CD4-positive, CD25-positive, alpha-beta regulatory T cell (primary cell): ENCODE data around the gene TAF1B. TPM values are rescaled to one million over a fixed set of nuclear protein-coding genes. Genes with fewer than 3 reads are reported as not detected.

Experiments
- ATAC-seq, 2 donors: fragments of 150-1000 bp; cut with Tn5 transposase; one replicate each; pipeline ENCODE4 v1.10.0; 2021; ENCODE audit warnings: low read depth in 2 of 2, moderate number of reproducible peaks in 2 of 2, moderate library complexity in 1 of 2
- DNase-seq, 3 donors: peaks; one replicate each; pipeline versions ENCODE4 v3.0.0 to v3.0.0-alpha.2; 2012 to 2022; ENCODE audit warnings: mixed read lengths in 1 of 3
- H3K27ac ChIP-seq: one replicate; pipeline ENCODE4 v1.7.0; 2013; ENCODE audit warnings: mild to moderate bottlenecking, low read length; ENCODE audit not compliant: insufficient read depth, poor library complexity, severe bottlenecking
- H3K27me3 ChIP-seq: one replicate; pipeline ENCODE4 v1.7.0; 2013; ENCODE audit warnings: low read length; ENCODE audit not compliant: control insufficient read depth, insufficient read depth
- H3K36me3 ChIP-seq: one replicate; pipeline ENCODE4 v1.7.0; 2013; ENCODE audit warnings: mild to moderate bottlenecking, low read length, moderate library complexity; ENCODE audit not compliant: control insufficient read depth, insufficient read depth
- H3K4me1 ChIP-seq: 2 replicates; pipeline ENCODE4 v1.7.0; 2013; ENCODE audit warnings: mild to moderate bottlenecking, low read length; ENCODE audit not compliant: insufficient read depth, control insufficient read depth, poor library complexity, severe bottlenecking
- H3K4me3 ChIP-seq: one replicate; pipeline ENCODE4 v1.7.0; 2013; ENCODE audit warnings: low read depth, mild to moderate bottlenecking, low read length, moderate library complexity
- H3K9me3 ChIP-seq, 2 experiments: 1 replicate in 1 of 2; 2 replicates in 1 of 2; pipeline ENCODE4 v1.7.0; 2013; ENCODE audit warnings: low read length in 2 of 2, mild to moderate bottlenecking in 1 of 2, moderate library complexity in 1 of 2; ENCODE audit not compliant: control insufficient read depth in 2 of 2
- H3K27ac Mint-ChIP-seq, 3 donors: one replicate each; pipeline ENCODE4 v1.8.0; 2020 to 2022; ENCODE audit warnings: mild to moderate bottlenecking in 3 of 3, mixed read lengths in 3 of 3, moderate library complexity in 2 of 3
- H3K27me3 Mint-ChIP-seq: one replicate; pipeline ENCODE4 v1.8.0; 2022; ENCODE audit warnings: mild to moderate bottlenecking, mixed read lengths
- H3K36me3 Mint-ChIP-seq: one replicate; pipeline ENCODE4 v1.8.0; 2020; ENCODE audit warnings: mixed read lengths
- H3K4me1 Mint-ChIP-seq, 4 donors: one replicate each; pipeline ENCODE4 v1.8.0; 2020 to 2022; ENCODE audit warnings: mixed read lengths in 4 of 4, mild to moderate bottlenecking in 1 of 4
- H3K4me3 Mint-ChIP-seq, 4 donors: one replicate each; pipeline ENCODE4 v1.8.0; 2020 to 2022; ENCODE audit warnings: mild to moderate bottlenecking in 4 of 4, mixed read lengths in 4 of 4, moderate library complexity in 3 of 4
- H3K9me3 Mint-ChIP-seq, 7 donors: one replicate each; pipeline ENCODE4 v1.8.0; 2020 to 2022; ENCODE audit warnings: mixed read lengths in 7 of 7, mild to moderate bottlenecking in 3 of 7, moderate library complexity in 2 of 7
- polyA plus RNA-seq, 4 donors: library from polyadenylated mRNA; unstranded; fragments of 300-500 nt; fragmentation: Illumina TruSeq; gene quantifications; one replicate each; pipeline ENCODE4 v1.2.3, GENCODE V29; 2021
- total RNA-seq: library from RNA; stranded (reverse); gene quantifications from one replicate; pipeline ENCODE4 v1.2.3, GENCODE V29; 2022

Gene TAF1B
- total and polyA plus RNA-seq, 5 donors from 2014 or later, result 9.1 to 23.9 (median 12.0) TPM

- no peaks in the 10 kb centered on the region for H3K36me3 ChIP-seq
- Mint-ChIP-seq H3K27me3 (peaks cover 9% of the 10 kb centered on the region), H3K27ac (peak overlapping the region in 1 of 3 donors; percentile 51), H3K36me3 (no peaks in the 10 kb centered on the region), H3K9me3 (peaks cover 0 to 2% (median 0%) of the 10 kb centered on the region in 7 donors), H3K4me1 (peaks cover 0 to 7% (median 5%) of the 10 kb centered on the region in 4 donors), H3K4me3 (no peak overlapping the region)
- ATAC-seq (no peak), DNase-seq (no peak)
- peaks cover 8% of the 10 kb centered on the region for H3K4me1 ChIP-seq
- no peaks in the 10 kb centered on the region for H3K9me3 ChIP-seq
- H3K27me3 ChIP-seq, result no peaks in the 10 kb centered on the region
- no peak overlapping the region for H3K27ac ChIP-seq
- no peak overlapping the region for H3K4me3 ChIP-seq
These were observed 33.7 kb upstream of the TAF1B start for GRCh38 chr2:9809448-9810088.

GRCh38 chr2:9811216-9811615 is 32.1 kb upstream of the TAF1B start:
- H3K4me3 Mint-ChIP-seq, result no peak overlapping the region
- peaks cover 9% of the 10 kb centered on the region for H3K27me3 Mint-ChIP-seq
- H3K9me3 ChIP-seq, result no peaks in the 10 kb centered on the region
- ATAC-seq, result no peak
- H3K27ac ChIP-seq, result no peak overlapping the region
- H3K27me3 ChIP-seq, result no peaks in the 10 kb centered on the region
- peaks cover 0 to 2% (median 0%) of the 10 kb centered on the region in 7 donors for H3K9me3 Mint-ChIP-seq
- no peak overlapping the region for H3K27ac Mint-ChIP-seq
- no peak overlapping the region for H3K4me3 ChIP-seq
- peaks cover 8% of the 10 kb centered on the region for H3K4me1 ChIP-seq
- no peak for DNase-seq
- no peaks in the 10 kb centered on the region for H3K36me3 Mint-ChIP-seq
- peaks cover 4 to 11% (median 6%) of the 10 kb centered on the region in 4 donors for H3K4me1 Mint-ChIP-seq
- H3K36me3 ChIP-seq, result no peaks in the 10 kb centered on the region

GRCh38 chr2:9811679-9812511 is 31.4 kb upstream of the TAF1B start:
- ATAC-seq (no peak), DNase-seq (no peak)
- Histone ChIP-seq H3K4me1 (peaks cover 8% of the 10 kb centered on the region), H3K27me3 (no peaks in the 10 kb centered on the region), H3K27ac (no peak overlapping the region), H3K4me3 (no peak overlapping the region), H3K36me3 (no peaks in the 10 kb centered on the region), H3K9me3 (no peaks in the 10 kb centered on the region)
- H3K36me3 Mint-ChIP-seq, result no peaks in the 10 kb centered on the region
- no peak overlapping the region for H3K4me3 Mint-ChIP-seq
- peaks cover 4 to 16% (median 6%) of the 10 kb centered on the region in 4 donors for H3K4me1 Mint-ChIP-seq
- peaks cover 9% of the 10 kb centered on the region for H3K27me3 Mint-ChIP-seq
- H3K9me3 Mint-ChIP-seq, result peaks cover 0 to 2% (median 0%) of the 10 kb centered on the region in 7 donors
- H3K27ac Mint-ChIP-seq, result no peak overlapping the region

- peak overlapping the region in 1 of 4 donors; percentile 68 for H3K4me3 Mint-ChIP-seq
- no peaks in the 10 kb centered on the region for H3K9me3 ChIP-seq
- ATAC-seq (no peak), DNase-seq (no peak)
- H3K27ac Mint-ChIP-seq, result no peak overlapping the region
- H3K9me3 Mint-ChIP-seq, result peaks cover 0 to 2% (median 0%) of the 10 kb centered on the region in 7 donors
- no peaks in the 10 kb centered on the region for H3K27me3 ChIP-seq
- H3K36me3 Mint-ChIP-seq, result no peaks in the 10 kb centered on the region
- H3K4me1 Mint-ChIP-seq, result peaks cover 4 to 18% (median 6%) of the 10 kb centered on the region in 4 donors
- peaks cover 8% of the 10 kb centered on the region for H3K4me1 ChIP-seq
- H3K27me3 Mint-ChIP-seq, result peaks cover 3% of the 10 kb centered on the region
- no peak overlapping the region for H3K27ac ChIP-seq
- no peaks in the 10 kb centered on the region for H3K36me3 ChIP-seq
- H3K4me3 ChIP-seq, result no peak overlapping the region
These were observed 30.3 kb upstream of the TAF1B start for GRCh38 chr2:9812945-9813311.

GRCh38 chr2:9813312-9814128 is 29.8 kb upstream of the TAF1B start:
- Histone ChIP-seq H3K4me3 (no peak overlapping the region), H3K4me1 (peaks cover 8% of the 10 kb centered on the region), H3K27ac (no peak overlapping the region), H3K9me3 (no peaks in the 10 kb centered on the region), H3K36me3 (no peaks in the 10 kb centered on the region), H3K27me3 (no peaks in the 10 kb centered on the region)
- peaks cover 0 to 2% (median 0%) of the 10 kb centered on the region in 7 donors for H3K9me3 Mint-ChIP-seq
- H3K36me3 Mint-ChIP-seq, result no peaks in the 10 kb centered on the region
- DNase-seq, result peak; percentile 41 to 65 (median 60)
- H3K27ac Mint-ChIP-seq, result peak overlapping the region in 1 of 3 donors; percentile 65
- H3K27me3 Mint-ChIP-seq, result peaks cover 7% of the 10 kb centered on the region
- peak; percentile 74 to 77 for ATAC-seq
- H3K4me3 Mint-ChIP-seq, result no peak overlapping the region
- peaks cover 4 to 18% (median 6%) of the 10 kb centered on the region in 4 donors for H3K4me1 Mint-ChIP-seq

GRCh38 chr2:9814129-9814868 is 29.0 kb upstream of the TAF1B start:
- Histone ChIP-seq H3K9me3 (no peaks in the 10 kb centered on the region), H3K4me1 (peaks cover 8% of the 10 kb centered on the region), H3K27ac (no peak overlapping the region), H3K4me3 (no peak overlapping the region), H3K27me3 (no peaks in the 10 kb centered on the region), H3K36me3 (no peaks in the 10 kb centered on the region)
- Mint-ChIP-seq H3K4me1 (peaks cover 4 to 18% (median 6%) of the 10 kb centered on the region in 4 donors), H3K9me3 (peaks cover 0 to 2% (median 0%) of the 10 kb centered on the region in 7 donors), H3K27me3 (peaks cover 8% of the 10 kb centered on the region), H3K4me3 (no peak overlapping the region), H3K27ac (peak overlapping the region in 1 of 3 donors; percentile 65), H3K36me3 (no peaks in the 10 kb centered on the region)
- no peak for ATAC-seq
- DNase-seq, result no peak

GRCh38 chr2:9815076-9815475 is 28.2 kb upstream of the TAF1B start:
- Histone ChIP-seq H3K9me3 (no peaks in the 10 kb centered on the region), H3K27ac (no peak overlapping the region), H3K36me3 (no peaks in the 10 kb centered on the region), H3K4me1 (peaks cover 8% of the 10 kb centered on the region), H3K4me3 (no peak overlapping the region), H3K27me3 (no peaks in the 10 kb centered on the region)
- no peak overlapping the region for H3K27ac Mint-ChIP-seq
- peaks cover 4 to 18% (median 5%) of the 10 kb centered on the region in 4 donors for H3K4me1 Mint-ChIP-seq
- no peak for DNase-seq
- peaks cover 8% of the 10 kb centered on the region for H3K27me3 Mint-ChIP-seq
- ATAC-seq, result no peak
- no peaks in the 10 kb centered on the region for H3K36me3 Mint-ChIP-seq
- H3K4me3 Mint-ChIP-seq, result no peak overlapping the region
- peaks cover 0 to 2% (median 0%) of the 10 kb centered on the region in 7 donors for H3K9me3 Mint-ChIP-seq
